GM12878 (cell line): ENCODE measurements around the gene HAAO. TPM values are rescaled to one million over a fixed set of nuclear protein-coding genes. Genes with fewer than 3 reads are reported as not detected.

Experiments
- ATAC-seq: fragments of 200-7000 bp; cut with Tn5 transposase; 3 replicates; pipeline ENCODE4 v1.9.1; 2020; ENCODE audit warnings: mild to moderate bottlenecking, moderate library complexity
- BruUV-seq: library from RNA; stranded (reverse); fragments of 400-500 nt; replicated peaks from 2 replicates; lab custom pipeline; 2021; lab: Mats Ljungman, UMichigan
- CTCF ChIA-PET: fragments of 300-600 bp; sonication (Branson Sonifier 250); formaldehyde crosslinking; extraction: SDS; loops from one replicate; lab custom pipeline; 2021; ENCODE audit warnings: inconsistent platforms; lab: Yijun Ruan, JAX
- POLR2A ChIA-PET: fragments of 350-600 bp; formaldehyde crosslinking; extraction: SDS; loops from one replicate; lab custom pipeline; 2021; ENCODE audit warnings: inconsistent platforms; lab: Charles Lee
- RAD21 ChIA-PET: fragments of 300-600 bp; sonication (Branson Sonifier 250); formaldehyde crosslinking; loops from one replicate; lab custom pipeline; 2023; ENCODE audit warnings: antibody characterized with exemption; ENCODE audit not compliant: unreplicated experiment; lab: Charles Lee
- SMC1A ChIA-PET: fragments of 300-600 bp; sonication (Branson Sonifier 250); formaldehyde crosslinking; loops from one replicate; lab custom pipeline; 2023; ENCODE audit not compliant: unreplicated experiment, uncharacterized antibody; lab: Charles Lee
- DNase-seq: peaks from one replicate; pipeline ENCODE4 v3.0.0-alpha.2; 2011; ENCODE audit warnings: low read depth, low spot score
- FAIRE-seq: peaks from 3 replicates; lab custom pipeline; 2011; peaks lifted over from hg19 to GRCh38; lab: Jason Lieb, UNC
- H2AFZ ChIP-seq: 2 replicates; pipeline ENCODE4 v1.6.0; 2011; ENCODE audit warnings: low read depth, low read length, control low read depth; ENCODE audit not compliant: control insufficient read depth
- H3K27ac ChIP-seq: 2 replicates; pipeline ENCODE4 v1.5.1; 2011; ENCODE audit warnings: control low read depth; ENCODE audit not compliant: control insufficient read depth, insufficient read depth
- H3K27me3 ChIP-seq, 2 experiments: replicated peaks in 1 of 2; 2 replicates each; pipeline versions ENCODE4 v1.6.0 to v1.6.1; 2011; ENCODE audit warnings: low read length in 1 of 2; ENCODE audit not compliant: control insufficient read depth in 2 of 2, insufficient read depth in 2 of 2
- H3K36me3 ChIP-seq, 2 experiments: 2 replicates each; pipeline ENCODE4 v1.5.1; 2011; ENCODE audit warnings: low read length in 1 of 2; ENCODE audit not compliant: control insufficient read depth in 2 of 2, insufficient read depth in 2 of 2
- H3K4me1 ChIP-seq: 2 replicates; pipeline ENCODE4 v1.6.1; 2011; ENCODE audit warnings: mild to moderate bottlenecking, low read length, moderate library complexity, mixed read lengths; ENCODE audit not compliant: control insufficient read depth, insufficient read depth
- H3K4me2 ChIP-seq: 2 replicates; pipeline ENCODE4 v1.6.0; 2011; ENCODE audit warnings: control low read depth; ENCODE audit not compliant: control insufficient read depth, insufficient read depth
- H3K4me3 ChIP-seq: fragments of 200-600 bp; sonication (generic); 2 replicates; pipeline ENCODE4 v1.5.1; 2016
- H3K79me2 ChIP-seq: 2 replicates; pipeline ENCODE4 v1.6.0; 2011; ENCODE audit warnings: low read length; ENCODE audit not compliant: control insufficient read depth, insufficient read depth
- H3K9ac ChIP-seq: 2 replicates; pipeline ENCODE4 v1.8.0; 2011; ENCODE audit warnings: low read length, control low read depth, mixed read lengths; ENCODE audit not compliant: control insufficient read depth, insufficient read depth
- H3K9me3 ChIP-seq: replicated peaks from 3 replicates; pipeline ENCODE4 v1.5.1; 2011; ENCODE audit warnings: mild to moderate bottlenecking, low read length; ENCODE audit not compliant: control insufficient read depth, insufficient read depth
- H4K20me1 ChIP-seq: 2 replicates; pipeline ENCODE4 v1.6.0; 2011; ENCODE audit not compliant: control insufficient read depth, insufficient read depth
- ASH2L ChIP-seq: fragments of 300-600, 200-600 bp; sonication (generic); IDR thresholded peaks from 2 replicates; pipeline ENCODE4 v1.6.1; 2017; ENCODE audit warnings: low read depth, mild to moderate bottlenecking, borderline replicate concordance
- ATF7 ChIP-seq: fragments of 450-650 bp; IDR thresholded peaks from 2 replicates; pipeline ENCODE4 v1.6.1; 2016; ENCODE audit warnings: low read depth, mild to moderate bottlenecking
- BCL11A ChIP-seq: IDR thresholded peaks from 2 replicates; pipeline ENCODE4 v1.6.1; 2011; ENCODE audit warnings: low read depth, low read length
- E4F1 ChIP-seq: fragments of 450-650 bp; IDR thresholded peaks from 2 replicates; pipeline ENCODE4 v1.6.1; 2018; ENCODE audit warnings: borderline replicate concordance, mild to moderate bottlenecking; ENCODE audit not compliant: partially characterized antibody
- EZH2 ChIP-seq: IDR thresholded peaks from 2 replicates; pipeline ENCODE4 v1.6.1; 2012; ENCODE audit warnings: low read depth, mild to moderate bottlenecking, control low read depth, inconsistent platforms, low read length, borderline replicate concordance; ENCODE audit not compliant: control insufficient read depth
- POLR2AphosphoS2 ChIP-seq: IDR thresholded peaks from 2 replicates; pipeline ENCODE4 v1.6.1; 2011; ENCODE audit warnings: low read depth, mild to moderate bottlenecking, low read length, improper control_type of control experiment, moderate library complexity
- ZBTB33 ChIP-seq: fragments of 450-650 bp; IDR thresholded peaks from 2 replicates; pipeline ENCODE4 v1.6.1; 2017; ENCODE audit warnings: mild to moderate bottlenecking
- ZNF274 ChIP-seq: IDR thresholded peaks from one replicate; pipeline ENCODE4 v1.8.0; 2011; ENCODE audit not compliant: insufficient read length, insufficient read depth
- WGBS: methylation state at CpG from one replicate; pipeline ENCODE4 v1.1.6; 2016; ENCODE audit warnings: low lambda C conversion rate; ENCODE audit not compliant: insufficient replicate concordance, insufficient coverage; ENCODE audit errors: missing lambda C conversion rate; 5-methylcytosine and 5-hydroxymethylcytosine counted together
- in situ Hi-C: fragments of 300-500 bp; cut with MboI; formaldehyde crosslinking; loops from 9 replicates; pipeline ENCODE4 v1.14.3; 2018; ENCODE audit warnings: mixed read lengths
- intact Hi-C: fragments of 100-400 bp; cut with micrococcal nuclease; formaldehyde crosslinking; loops from one replicate; pipeline ENCODE4 v1.14.2; 2022; ENCODE audit not compliant: unreplicated experiment
- polyA plus RNA-seq, 11 experiments: library from polyadenylated mRNA; depleted of rRNA in 4 of 11; unstranded in 6 of 11; stranded (reverse) in 5 of 11; fragments of >200 nt; fragmentation: Nextera tagmentation in 4 of 11; fragmentation: Illumina TruSeq in 1 of 11; extraction: Ambion mirVana in 4 of 11; extraction: Trizol in 1 of 11; gene quantifications; 1 replicate in 1 of 11; 2 replicates in 10 of 11; pipeline versions ENCODE4 v1.2.1 to v1.2.3, GENCODE V29; 2011 to 2016; ENCODE audit warnings: inconsistent platforms in 2 of 11, missing spikeins in 2 of 11, low read depth in 1 of 11
- total RNA-seq, 4 experiments: library from RNA; depleted of rRNA in 3 of 4; stranded (reverse); fragments of >200 nt in 3 of 4; fragmentation: Illumina TruSeq in 1 of 4; extraction: Trizol in 1 of 4; gene quantifications; 2 replicates each; pipeline versions ENCODE4 v1.2.1 to v1.2.3, GENCODE V29; 2013 to 2021

HAAO gene
- total and polyA plus RNA-seq, 10 of the 15 experiments (the other 5 are each of a cell fraction or from before 2014, with no cell fraction given), result 4.3 to 58.7 (median 26.8) TPM

GRCh38 chr2:42788478-42788793 is 3.9 kb downstream of the HAAO start:
- ChIA-PET POLR2A (interaction anchor here (0.5 to 2.2 kb wide), 5 partner anchors 9 to 66 kb away, joined by 3 to 11 read pairs (median 5); no protein-coding TSS in a partner anchor), SMC1A (interaction anchor here (0.5 to 1.4 kb wide), 3 partner anchors 13 to 37 kb away, joined by 3 read pairs; no protein-coding TSS in a partner anchor), RAD21 (interaction anchor here (0.9 to 1.7 kb wide), 4 partner anchors 8 to 125 kb away, joined by 4 to 9 read pairs (median 6); no protein-coding TSS in a partner anchor), CTCF (interaction anchor here (0.8 kb wide), 1 partner anchor 10 kb away, joined by 3 read pairs; no protein-coding TSS in a partner anchor)
- intact Hi-C loops, result no loop called here
- no peak for DNase-seq
- Histone ChIP-seq H4K20me1 (no peaks in the 10 kb centered on the region), H2AFZ (no peak overlapping the region), H3K4me2 (no peak overlapping the region), H3K27ac (no peak overlapping the region), H3K4me1 (peaks cover 17% of the 10 kb centered on the region), H3K27me3 (no peaks in the 10 kb centered on the region), H3K36me3 (no peaks in the 10 kb centered on the region; a peak in 1 of 4 replicates), H3K4me3 (no peak overlapping the region), H3K79me2 (peaks cover 27% of the 10 kb centered on the region), H3K9ac (no peak overlapping the region), H3K9me3 (no peaks in the 10 kb centered on the region)
- 76% methylated on average over 9 of the region's 9 CpGs for WGBS
- TF ChIP-seq POLR2AphosphoS2 (no peak), E4F1 (no peak), BCL11A (no peak), EZH2 (no peak), ATF7 (no peak), ZNF274 (no peak), ASH2L (no peak), ZBTB33 (no peak)
- in situ Hi-C loops, result no loop called here
- BruUV-seq, result no TSS peak
- ATAC-seq, result no peak
- FAIRE-seq, result no peak
